ENCODE measurements around the gene RPL36A.

DNA sequence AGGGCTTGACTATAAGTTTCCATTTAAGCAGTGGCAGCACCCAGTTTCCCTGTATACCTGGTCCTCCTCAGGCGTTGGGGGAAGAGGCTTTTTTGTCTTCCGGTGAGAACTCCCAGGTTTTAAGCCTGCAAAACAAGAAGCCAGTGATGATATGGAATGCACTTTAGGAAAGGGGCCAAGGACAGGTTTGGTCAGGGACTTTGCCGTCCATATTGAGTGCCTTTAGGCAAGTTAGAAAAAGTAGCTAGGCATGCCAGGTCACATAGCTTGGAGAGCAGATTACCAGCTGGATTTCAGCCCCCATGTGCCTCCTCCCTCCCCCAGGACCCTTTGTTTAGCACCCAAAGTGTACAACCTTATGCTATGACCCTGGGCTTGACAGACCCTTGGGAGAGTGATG is 28.7 kb upstream of the RPL36A start:
- TF ChIP-seq CTCF (IDR thresholded peaks at IDR 0.05) (no peak), EZH2phosphoT487 (IDR thresholded peaks at IDR 0.05) (no peak), EZH2 (IDR thresholded peaks at IDR 0.05) (no peak)
